Mammary microvascular endothelial cell (primary cell): Measurements from ENCODE around the gene ARID3A. TPM values are rescaled to one million over a fixed set of nuclear protein-coding genes. Genes with fewer than 3 reads are reported as not detected.

ENCODE experiments used
- total RNA-seq: library from RNA; depleted of rRNA; stranded (reverse); fragments of >200 nt; gene quantifications from 2 replicates; pipeline ENCODE4 v1.2.3, GENCODE V29; 2015

ARID3A gene
- 4.6 and 6.9 TPM in 2 replicates for total RNA-seq

GRCh38 chr19:925526-926322 lies at the start of gene ARID3A:
ARID3A (plus strand) TSS chr19:926035; CDS start chr19:929529, 3,494 bp downstream.

GRCh38 chr19:892894-893689 lies 32.7 kb upstream of the ARID3A start, which contains the start of the genes MED16 and RNU6-9:
MED16 (minus strand) TSS chr19:893187; CDS start chr19:891131, 2,056 bp downstream.
RNU6-9 (plus strand) TSS chr19:893484.

GRCh38 chr19:913080-913748 lies 12.6 kb upstream of the ARID3A start, which contains the start of gene R3HDM4:
R3HDM4 (minus strand) TSS chr19:913219; CDS start chr19:913157, 62 bp downstream.

GRCh38 chr19:917323-918151 lies 8.3 kb upstream of the ARID3A start, which contains the start of gene KISS1R:
KISS1R (plus strand) TSS chr19:917333; CDS start chr19:917503, 170 bp downstream.

GRCh38 chr19:984165-984967 lies 58.5 kb downstream of the ARID3A start, which contains the start of gene WDR18:
WDR18 (plus strand) TSS chr19:984345; CDS start chr19:984354, 9 bp downstream.

GRCh38 chr19:1000095-1000494 lies 74.3 kb downstream of the ARID3A start, which contains the start of gene GRIN3B:
GRIN3B (plus strand) TSS chr19:1000419; CDS start chr19:1000438, 19 bp downstream.

GRCh38 chr19:1020868-1021425 lies 95.1 kb downstream of the ARID3A start, which contains the start of gene TMEM259:
TMEM259 (minus strand) TSS chr19:1021123; CDS start chr19:1020996, 127 bp downstream.

Other genes starting within 250 kb of the ARID3A start
- 103 and 104 TPM in 2 replicates for gene FSTL3, start 249.6 kb upstream of the ARID3A start, total RNA-seq
- not detected in 2 replicates for gene PRSS57, start 230.6 kb upstream of the ARID3A start, total RNA-seq
- 5.9 and 6.9 TPM in 2 replicates for gene PALM, start 217.1 kb upstream of the ARID3A start, total RNA-seq
- gene MISP, start 174.9 kb upstream of the ARID3A start, total RNA-seq: not detected in 2 replicates
- 303 and 434 TPM in 2 replicates for gene PTBP1, start 128.6 kb upstream of the ARID3A start, total RNA-seq
- 0.25 TPM in 1 of 2 replicates, not detected in the other for gene PLPPR3, start 104.1 kb upstream of the ARID3A start, total RNA-seq
- gene AZU1, start 98.2 kb upstream of the ARID3A start, total RNA-seq: not detected in 2 replicates
- not detected in 2 replicates for gene PRTN3, start 85.0 kb upstream of the ARID3A start, total RNA-seq
- not detected in 2 replicates for gene ELANE, start 73.7 kb upstream of the ARID3A start, total RNA-seq
- 0.40 and 1.4 TPM in 2 replicates for gene CFD, start 66.4 kb upstream of the ARID3A start, total RNA-seq
- 50.0 and 62.7 TPM in 2 replicates for gene MED16, start 32.8 kb upstream of the ARID3A start, total RNA-seq
- not detected in 2 replicates for gene RNU6-9, start 32.6 kb upstream of the ARID3A start, total RNA-seq
- 35.4 and 39.2 TPM in 2 replicates for gene R3HDM4, start 12.8 kb upstream of the ARID3A start, total RNA-seq
- gene KISS1R, start 8.7 kb upstream of the ARID3A start, total RNA-seq: not detected in 2 replicates
- gene WDR18, start 58.3 kb downstream of the ARID3A start, total RNA-seq: 69.5 and 80.6 TPM in 2 replicates
- 0.53 and 2.6 TPM in 2 replicates for gene GRIN3B, start 74.4 kb downstream of the ARID3A start, total RNA-seq
- gene TMEM259, start 95.1 kb downstream of the ARID3A start, total RNA-seq: 144 and 147 TPM in 2 replicates
- gene RNU6-2, start 95.5 kb downstream of the ARID3A start, total RNA-seq: not detected in 2 replicates
- gene CNN2, start 100.6 kb downstream of the ARID3A start, total RNA-seq: 166 and 189 TPM in 2 replicates
- 6.1 and 13.3 TPM in 2 replicates for gene ABCA7, start 114.1 kb downstream of the ARID3A start, total RNA-seq
- gene ARHGAP45, start 141.1 kb downstream of the ARID3A start, total RNA-seq: 43.0 and 45.8 TPM in 2 replicates
- 352 and 370 TPM in 2 replicates for gene POLR2E, start 169.3 kb downstream of the ARID3A start, total RNA-seq
- gene GPX4, start 178.0 kb downstream of the ARID3A start, total RNA-seq: 881 and 907 TPM in 2 replicates
- 38.8 and 42.5 TPM in 2 replicates for gene SBNO2, start 248.2 kb downstream of the ARID3A start, total RNA-seq